Frontal cortex (tissue), 4 donors: ENCODE data around the gene BCL2L13. TPM values are rescaled to one million over a fixed set of nuclear protein-coding genes. Genes with fewer than 3 reads are reported as not detected.

Experiments used
- DNase-seq, 2 donors: peaks; one replicate each; pipeline ENCODE4 v3.0.0; 2012; ENCODE audit warnings: low spot score in 2 of 2
- FAIRE-seq: peaks from 2 replicates; lab custom pipeline; 2012; peaks lifted over from hg19 to GRCh38; lab: Jason Lieb, UNC
- small RNA-seq: library from RNA; depleted of rRNA; stranded (forward); fragments of <200 nt; gene quantifications from one replicate; pipeline ENCODE3, GENCODE V24; 2014
- total RNA-seq: library from RNA; depleted of rRNA; stranded (reverse); fragments of >200 nt; gene quantifications from one replicate; pipeline ENCODE4 v1.2.3, GENCODE V29; 2014
- donor health status: control.
- donor health status: control.
- donor health status: control.

The BCL2L13 gene
- total RNA-seq, 1 donor from 2014 or later, result 31.8 TPM

DNA sequence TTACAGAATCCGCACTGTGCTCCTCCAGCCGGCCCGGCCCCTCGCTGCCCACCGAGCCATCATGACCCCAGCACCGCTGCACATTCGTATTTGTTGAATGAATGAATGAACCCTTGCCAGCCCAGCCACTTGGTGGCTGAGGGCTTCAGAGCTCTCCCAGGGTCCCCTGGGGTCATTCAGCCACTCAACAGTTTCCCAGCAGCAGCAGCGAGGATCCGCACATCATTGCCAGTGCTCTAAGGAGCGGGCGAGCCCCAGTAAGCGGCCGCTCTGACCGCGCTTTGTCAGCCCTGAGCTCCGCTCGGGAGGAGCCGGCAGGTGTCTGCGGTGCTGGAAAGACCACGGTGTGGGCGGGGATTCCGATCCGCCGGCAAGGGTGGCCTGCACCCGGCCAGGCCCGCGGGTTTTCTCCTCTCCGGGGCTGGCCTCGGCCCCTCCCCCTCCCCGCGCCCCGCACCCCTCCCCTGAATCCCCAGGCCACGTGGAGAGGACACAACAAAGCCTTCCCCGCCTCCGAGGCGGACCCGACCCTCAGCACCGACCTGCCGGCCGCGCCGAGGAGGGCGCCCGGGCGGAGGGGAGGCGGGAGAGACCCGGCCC, 135.1 kb downstream of the BCL2L13 start:
- DNase-seq (peak; percentile 75 to 78), FAIRE-seq (no peak)

DNA sequence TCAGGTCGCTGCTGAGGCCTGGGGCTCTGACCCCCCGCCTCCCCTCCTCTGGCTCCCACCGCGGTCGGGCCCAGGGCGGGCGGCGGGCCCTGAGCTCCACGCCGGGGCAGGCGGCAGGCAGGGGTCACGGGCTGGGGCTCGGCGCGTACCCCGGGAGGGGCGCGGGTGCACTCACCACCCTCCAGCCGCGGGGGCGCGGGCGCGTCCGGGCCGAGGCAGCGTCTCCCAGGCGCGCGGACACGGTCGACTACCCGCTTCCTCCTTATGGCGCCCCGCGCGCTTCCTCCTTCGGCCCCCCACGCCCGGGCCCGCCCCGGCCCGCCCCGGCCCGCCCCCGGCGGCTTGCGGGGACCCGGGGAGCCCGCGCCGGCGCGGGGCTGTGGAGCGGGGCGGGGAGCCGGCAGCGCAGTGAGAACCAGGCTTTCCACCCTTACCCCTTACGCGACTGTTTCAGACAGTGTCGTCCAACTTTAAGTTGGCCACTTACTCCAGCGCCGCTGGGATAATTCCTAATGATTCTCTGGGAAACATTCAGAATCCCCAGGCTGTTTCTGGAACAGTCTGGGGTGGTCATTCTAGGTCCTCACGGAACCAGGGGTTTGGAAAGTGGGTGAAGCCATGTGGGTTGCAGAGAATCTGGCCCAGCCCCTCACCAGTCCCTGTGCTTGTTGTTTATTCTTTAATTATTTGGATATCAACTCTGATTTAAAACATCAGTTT, 135.8 kb downstream of the BCL2L13 start, which contains the start of gene BID:
TSS of gene BID (minus strand) at position 264 of the 720 bp plus-strand sequence. CDS start 24,353 bp downstream, outside the sequence.
- FAIRE-seq, result no peak
- peak; percentile 60 to 66 for DNase-seq

DNA sequence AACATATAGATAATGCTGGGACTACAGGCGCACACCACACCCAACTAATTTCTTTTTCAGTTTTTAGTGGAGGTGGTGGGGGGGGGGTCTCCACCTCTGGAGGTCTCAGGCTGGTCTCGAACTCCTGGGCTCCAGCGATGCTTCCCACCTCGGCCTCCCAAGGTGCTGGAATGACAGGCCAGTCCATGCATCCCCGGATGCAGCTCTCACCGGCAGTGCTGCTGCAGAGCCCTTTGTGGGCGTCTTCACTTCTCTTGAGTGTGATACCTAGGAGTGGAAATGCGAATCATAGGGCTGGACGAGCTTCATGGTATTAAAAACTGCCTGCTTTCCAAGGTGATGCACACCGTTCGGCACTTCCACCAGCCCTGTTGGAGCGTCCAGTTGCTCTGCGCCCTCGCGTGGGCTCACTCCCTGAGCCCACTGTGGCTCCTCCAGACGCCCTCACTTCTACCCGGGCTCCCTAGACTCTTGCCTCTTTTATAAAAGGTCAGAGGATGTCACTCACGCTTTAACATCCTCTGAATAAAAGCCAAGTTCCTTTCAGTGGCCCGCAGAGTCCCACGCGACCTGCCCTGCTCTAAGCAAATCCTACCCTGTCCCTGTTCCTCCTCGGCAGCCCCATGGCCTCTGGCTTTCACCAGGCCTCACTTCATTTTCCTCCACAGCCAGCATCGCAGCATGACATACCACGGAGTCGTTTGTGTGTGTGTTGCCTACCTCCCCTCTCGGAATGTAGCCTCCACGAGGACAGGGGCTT, 136.5 kb downstream of the BCL2L13 start:
- DNase-seq (no peak), FAIRE-seq (no peak)

DNA sequence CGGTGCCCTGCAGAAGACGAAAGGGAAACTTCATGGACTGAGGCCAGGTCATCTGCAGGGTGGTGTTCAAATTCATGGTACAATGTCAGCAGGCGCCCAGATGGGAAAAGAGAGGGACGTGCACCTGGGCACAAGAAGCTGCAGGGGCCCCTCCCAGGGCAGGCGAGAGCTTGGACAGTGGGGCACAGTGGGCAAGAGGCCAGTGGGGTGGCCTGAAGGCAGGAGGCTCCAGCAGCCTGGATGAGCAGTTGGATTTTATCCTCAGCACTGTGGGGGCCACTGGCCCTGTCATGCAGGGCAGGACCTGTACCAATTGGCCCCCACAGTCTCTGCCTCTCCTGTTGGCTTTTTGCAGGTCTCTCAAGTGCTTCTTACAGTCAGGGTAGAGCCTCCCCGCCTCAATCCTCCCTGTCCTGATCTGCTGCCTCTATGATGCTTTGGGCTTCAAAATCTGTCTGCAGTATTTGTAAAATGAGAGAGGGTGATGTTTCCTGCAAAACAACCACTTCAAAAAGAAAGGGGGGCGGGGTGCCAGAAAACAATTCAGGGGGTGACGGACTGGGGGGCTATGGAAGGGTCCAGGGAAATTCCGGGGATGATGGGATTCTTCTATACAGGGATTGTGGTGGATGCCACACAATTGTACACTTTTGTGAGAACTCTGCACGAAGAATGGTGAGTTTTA, 137.4 kb downstream of the BCL2L13 start:
- no peak for DNase-seq
- no peak for FAIRE-seq

DNA sequence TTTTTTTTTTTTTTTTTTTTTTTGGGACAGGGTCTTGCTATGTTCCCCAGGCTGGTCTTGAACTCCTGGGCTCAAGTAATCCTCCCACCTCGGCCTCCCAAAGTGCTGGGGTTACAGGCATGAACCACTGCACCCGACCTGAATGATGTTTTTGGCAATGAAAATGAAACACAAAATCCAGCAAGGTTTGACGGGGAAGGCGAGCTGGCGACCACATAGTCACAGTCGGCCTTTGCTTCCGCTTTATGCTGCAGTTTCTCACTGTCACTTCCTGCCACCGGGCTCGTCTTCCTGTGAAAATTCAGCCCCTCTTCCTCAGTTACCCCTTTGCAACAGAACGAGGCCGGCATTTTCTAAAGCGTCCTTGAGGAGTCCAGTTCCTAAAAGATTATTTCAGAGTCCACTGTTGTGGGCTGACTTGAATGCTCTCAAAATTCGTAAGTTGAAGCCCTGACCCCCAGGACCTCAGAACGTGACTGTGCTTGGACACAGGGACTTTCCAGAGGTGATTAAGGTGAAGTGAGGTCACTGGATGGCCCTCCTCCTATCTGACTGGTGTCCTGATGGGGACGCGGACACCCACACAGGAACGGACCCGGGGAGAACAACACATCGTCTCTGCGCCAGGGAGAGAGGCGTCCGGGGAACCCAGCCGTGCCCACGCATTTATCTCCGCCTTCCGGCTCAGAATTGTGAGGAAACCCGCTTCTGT, 138.6 kb downstream of the BCL2L13 start:
- FAIRE-seq (no peak), DNase-seq (no peak)

DNA sequence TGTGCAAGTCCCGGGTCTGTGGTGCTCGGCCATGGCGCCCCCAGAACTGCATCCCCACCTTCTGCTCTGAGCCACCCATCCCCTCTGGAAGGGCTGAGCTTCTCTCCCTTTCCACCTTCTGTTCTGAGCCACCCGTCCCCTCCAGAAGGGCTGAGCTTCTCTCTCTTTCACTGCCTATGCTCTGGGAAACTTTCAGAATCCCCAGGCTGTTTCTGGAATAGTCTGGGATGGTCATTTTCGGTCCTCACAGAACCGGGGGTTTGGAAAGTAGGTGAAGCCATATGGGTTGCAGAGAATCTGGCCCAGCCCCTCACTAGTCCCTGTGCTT, 139.1 kb downstream of the BCL2L13 start:
- no peak for DNase-seq

DNA sequence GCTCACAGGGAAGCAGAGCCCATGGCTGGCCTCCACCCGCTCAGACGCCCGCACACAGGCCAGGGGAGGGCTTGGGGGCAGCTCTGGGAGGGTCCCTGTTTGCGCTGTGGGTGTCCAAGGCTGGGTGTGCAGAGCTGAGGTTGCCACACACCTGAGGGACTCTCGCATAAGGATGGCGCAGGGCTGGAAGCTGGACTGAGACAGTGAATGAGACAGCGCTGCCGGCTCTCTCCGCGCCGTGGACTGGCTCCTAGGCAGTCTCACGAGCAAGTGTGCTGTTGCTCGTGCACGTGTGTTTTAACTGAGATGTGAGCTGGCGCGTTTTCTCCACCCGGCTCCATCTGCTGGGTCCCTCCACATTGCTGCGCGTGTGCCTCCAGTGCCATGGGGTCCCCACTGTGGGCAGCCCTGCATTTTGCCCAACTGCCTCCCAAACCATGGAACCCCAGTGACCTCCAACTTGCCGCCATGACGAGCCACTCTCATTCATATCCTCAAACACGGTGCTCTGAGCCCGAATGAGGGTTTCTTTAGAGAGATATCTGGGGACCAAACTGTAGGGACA, 139.9 kb downstream of the BCL2L13 start:
- no peak for DNase-seq
- FAIRE-seq, result no peak

More for the DNA sequence above, 139.1 kb downstream of the BCL2L13 start:
- FAIRE-seq, result no peak

DNA sequence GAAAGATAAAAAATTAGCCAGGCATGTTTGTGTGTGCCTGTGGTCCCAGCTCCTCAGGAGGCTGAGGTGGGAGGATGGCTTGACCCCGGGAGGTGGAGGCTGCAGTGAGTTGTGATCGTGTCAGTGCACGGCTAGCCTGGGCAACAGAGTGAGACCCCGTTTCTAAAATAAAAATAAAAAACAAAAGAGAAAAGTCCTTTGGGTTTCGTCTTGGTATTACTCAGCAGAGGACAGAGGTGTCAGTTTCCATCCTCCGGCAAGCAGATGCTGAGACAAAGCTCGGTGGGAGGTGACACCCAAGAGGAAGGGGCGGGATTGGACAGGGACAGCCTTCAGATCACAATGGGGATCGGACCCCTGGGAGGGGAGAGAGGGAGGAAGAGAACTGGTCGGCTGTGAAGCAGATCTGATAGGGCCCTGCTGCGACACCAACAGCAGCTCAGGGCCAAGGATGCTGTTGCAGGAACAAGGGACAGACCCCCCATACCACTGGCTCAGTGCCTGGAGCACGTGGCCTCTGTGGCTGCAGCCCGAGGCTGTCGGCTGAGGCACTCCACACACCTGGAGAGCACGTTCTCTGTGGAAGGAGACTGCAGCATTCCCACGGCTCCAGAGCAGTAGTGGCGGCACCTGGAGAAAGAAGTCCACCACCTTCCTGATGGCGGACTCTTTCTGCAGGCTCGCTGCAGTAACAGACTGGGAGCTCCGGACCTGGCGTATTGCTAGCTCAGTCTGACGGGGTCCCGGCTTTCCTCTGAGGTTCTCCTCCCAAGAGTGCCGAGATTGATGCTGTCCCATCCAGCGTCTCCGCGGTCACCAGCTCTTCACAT, 140.9 kb downstream of the BCL2L13 start:
- no peak for DNase-seq
- no peak for FAIRE-seq

DNA sequence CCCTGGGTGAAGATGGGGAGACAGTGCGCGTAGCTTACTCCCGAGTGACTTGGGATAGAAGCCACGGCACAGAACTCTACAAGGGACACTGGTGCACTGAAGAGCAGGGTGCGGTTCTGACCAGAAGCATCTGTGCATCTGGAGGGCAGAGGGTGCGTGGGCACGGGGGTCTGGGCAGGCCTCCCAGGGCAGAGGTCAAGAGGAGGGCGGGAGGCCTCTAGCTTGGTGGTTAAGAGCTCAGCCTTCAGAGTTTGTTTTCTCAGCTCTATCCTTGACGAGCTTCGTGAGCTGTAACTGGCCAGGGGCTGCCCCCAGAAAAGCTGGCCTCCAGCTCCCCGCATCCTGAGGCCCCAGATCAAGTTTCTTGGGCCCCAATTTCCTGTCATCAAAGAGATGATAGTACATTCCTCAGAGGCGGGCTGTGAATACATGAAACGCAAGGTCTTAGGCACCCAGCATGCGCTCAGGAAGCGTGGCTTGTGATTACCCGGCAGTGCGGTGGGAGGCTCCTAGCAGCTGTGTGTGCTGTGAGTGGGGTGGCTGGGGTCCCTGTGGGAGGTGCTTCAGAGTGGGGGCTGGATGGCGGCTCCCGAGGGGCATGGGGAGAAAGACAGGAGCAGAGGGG, 141.7 kb downstream of the BCL2L13 start:
- no peak for FAIRE-seq
- no peak for DNase-seq

Small RNA genes lying within 50 kb of the gene (small RNA-seq; reads per million reads assigned to genes)
- not detected for gene MIR3198-1

Other genes starting within 250 kb of the BCL2L13 start
- gene SLC25A18, start 75.3 kb upstream of the BCL2L13 start, total RNA-seq, result 4.1 TPM
- 84.4 TPM for gene ATP6V1E1, start 10.0 kb upstream of the BCL2L13 start, total RNA-seq
- 39.9 TPM for gene BID, start 135.7 kb downstream of the BCL2L13 start, total RNA-seq